HG03095 (cell line): Measurements from ENCODE around the gene CMTR1.
"Not testable (repeated sequence)": the region's sequence is repeated elsewhere in the genome, so short reads cannot be mapped to it uniquely, and the experiment has no call there.

Source experiments
- ATAC-seq: cut with Tn5 transposase; IDR thresholded peaks from one replicate; pipeline ENCODE4 v1.9.1; 2021; ENCODE audit warnings: moderate library complexity; ENCODE audit not compliant: unreplicated experiment

Gene CMTR1

DNA sequence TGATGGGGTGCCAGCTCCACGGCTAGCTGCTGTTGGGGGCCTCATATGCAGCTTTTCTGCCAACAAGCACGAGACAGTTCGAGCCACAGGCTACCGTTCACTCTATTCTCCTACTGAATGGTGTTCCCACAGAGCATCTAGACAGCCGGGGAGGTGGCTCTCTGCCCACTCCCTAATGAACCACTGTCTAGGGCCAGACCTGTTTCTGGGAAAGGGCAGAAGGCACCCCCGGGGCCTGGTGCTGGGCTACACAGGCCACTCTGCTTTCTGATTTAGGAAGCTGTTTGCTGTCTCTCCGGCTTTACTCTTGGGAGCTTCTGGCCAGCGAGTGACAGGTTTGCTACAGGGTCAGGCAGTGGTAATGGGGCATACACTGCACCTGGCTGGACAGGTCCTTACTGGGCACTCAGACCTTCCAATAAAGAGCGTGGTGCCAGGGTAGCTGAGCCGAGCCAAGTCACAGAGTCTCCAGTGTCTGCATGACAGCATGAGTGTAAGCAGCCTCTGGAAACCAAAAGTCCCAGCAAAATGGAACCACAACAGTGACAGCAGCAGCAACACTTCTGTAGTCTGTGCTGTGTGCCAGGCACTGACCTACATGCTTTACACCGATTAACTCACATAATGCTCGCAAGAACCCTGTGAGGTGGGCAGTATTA lies 58.3 kb downstream of the CMTR1 start:
- ATAC-seq = no peak

DNA sequence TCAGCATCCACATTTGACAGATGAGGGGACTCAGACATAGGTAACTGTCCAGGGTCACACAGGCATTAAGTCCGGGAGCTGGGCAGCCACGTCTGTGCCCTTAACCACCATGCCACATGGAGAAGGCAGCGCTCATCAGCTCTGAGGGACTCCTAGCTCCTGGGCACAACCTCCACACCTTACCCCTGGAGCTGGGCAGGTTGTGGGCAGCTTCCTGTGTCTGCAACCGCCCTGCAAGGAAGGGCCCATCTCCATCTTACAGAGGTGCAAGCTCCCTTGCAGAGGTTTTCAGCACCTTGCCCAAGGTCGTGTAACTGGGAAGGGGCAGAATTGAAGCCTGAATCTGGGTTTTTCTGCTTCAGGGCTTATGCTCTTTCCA lies 58.8 kb downstream of the CMTR1 start:
- no peak for ATAC-seq

DNA sequence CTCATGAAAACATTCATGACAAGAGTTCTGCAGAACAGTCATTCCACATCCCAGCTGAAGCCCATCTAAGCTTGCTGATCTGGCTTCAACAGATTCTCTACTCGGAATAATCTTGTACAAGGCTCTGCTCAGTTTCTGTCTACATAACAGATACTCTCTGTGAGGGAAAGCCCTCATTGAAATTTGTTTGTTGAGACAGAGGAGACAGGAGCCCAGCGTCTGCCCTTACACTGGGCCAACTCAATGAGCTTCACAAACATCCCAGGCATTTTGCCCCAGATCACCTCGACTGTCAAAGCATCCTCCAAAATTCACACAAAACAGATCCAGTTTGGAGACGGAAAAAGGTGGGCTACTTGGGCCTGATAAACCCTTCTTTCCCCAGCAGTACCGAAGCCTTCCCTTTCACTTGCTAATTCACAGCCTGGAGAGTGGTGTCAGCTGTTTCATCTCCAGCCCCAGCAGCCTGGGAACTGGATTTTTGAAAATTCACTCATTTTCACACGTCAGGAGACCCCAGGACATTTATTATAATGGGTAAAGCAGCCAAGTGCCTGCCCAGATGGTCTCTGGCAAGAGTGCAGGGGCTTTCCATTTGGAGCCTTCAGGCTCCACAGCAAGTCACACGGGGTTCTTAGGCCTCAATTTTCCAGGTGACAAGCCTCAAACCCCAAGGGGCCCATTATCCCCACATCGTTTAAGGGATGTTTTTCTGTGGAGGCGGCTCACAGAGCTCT lies 59.4 kb downstream of the CMTR1 start:
- no peak for ATAC-seq

DNA sequence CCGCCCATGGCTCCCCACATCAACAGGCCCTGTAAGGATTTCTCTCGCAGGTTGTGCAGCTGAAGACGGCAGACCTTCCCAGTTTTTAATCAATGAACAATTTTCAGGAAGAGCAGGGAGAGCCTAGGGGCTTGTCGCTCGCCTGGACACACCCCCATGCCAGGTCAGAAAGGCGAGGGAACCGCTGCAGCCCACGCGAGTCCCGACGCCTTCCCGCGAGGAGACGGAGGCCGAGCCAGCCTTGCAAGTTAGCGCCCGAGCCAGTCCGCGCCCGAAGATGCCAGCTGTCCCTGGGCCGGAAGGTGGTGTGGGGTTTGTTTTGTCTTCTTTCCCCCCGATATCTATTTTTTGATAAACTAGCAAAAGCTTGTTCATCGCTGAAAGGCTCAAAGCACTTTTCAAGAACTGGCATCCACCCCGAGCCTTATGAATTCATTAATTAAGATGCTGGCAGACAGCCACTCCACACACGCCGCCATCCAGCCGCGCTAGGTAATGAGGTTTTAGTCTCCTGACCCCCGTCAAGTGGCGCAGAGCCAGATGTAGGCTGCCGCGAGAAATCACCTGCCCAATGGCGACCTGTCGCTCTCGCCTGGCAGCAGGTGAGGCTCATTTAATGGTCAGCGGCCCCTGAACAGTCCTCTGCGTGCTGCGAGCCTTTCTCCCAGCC lies 60.1 kb downstream of the CMTR1 start:
- no peak for ATAC-seq

DNA sequence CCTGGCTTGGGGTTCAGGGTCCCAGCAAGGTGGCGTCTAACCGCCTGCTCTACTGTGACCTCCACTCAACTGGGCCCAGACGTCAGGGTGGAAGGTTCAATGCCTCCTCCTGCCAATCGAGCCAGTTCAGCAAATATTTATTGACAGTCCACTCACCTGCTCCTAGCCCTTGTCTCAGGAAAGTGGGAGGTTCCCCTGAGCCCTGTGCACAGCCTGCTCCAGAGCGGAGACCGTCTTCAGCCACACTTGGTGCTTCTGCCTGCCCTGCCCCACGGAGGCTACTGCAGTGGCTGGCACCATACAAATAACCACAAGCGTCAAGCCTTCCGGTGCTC lies 60.6 kb downstream of the CMTR1 start:
- ATAC-seq = no peak

DNA sequence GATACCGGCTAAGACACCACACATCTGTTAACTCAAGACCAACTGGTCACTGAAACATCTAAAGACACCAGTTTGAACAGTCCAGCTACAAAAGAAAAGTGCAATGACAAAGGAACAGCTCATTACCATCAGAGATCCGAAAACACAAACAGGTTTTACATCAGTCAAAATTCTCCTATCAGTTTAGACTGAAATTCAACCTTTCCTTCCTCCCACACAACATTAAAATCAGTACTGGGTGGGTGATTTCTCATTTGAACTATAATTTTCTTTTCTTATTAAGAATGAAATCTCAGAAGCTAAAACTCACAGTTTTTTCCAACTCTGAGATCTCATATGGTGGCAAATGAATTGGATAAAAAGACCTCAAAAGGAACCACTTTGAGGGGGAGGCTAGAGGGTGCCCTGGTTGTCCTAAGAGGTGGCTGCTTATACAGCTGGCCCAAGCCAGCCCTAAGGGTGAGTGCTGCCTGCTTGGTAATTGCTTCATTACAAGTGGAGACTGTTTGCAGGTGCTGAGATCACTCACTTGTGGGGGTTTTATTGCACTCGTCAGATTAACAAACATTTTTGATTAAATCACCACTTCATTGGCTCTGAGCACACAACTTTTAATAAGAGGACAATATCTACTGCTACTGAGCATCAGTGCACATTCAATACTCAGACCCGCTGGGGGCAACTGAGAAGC lies 62.4 kb downstream of the CMTR1 start:
- no peak for ATAC-seq

DNA sequence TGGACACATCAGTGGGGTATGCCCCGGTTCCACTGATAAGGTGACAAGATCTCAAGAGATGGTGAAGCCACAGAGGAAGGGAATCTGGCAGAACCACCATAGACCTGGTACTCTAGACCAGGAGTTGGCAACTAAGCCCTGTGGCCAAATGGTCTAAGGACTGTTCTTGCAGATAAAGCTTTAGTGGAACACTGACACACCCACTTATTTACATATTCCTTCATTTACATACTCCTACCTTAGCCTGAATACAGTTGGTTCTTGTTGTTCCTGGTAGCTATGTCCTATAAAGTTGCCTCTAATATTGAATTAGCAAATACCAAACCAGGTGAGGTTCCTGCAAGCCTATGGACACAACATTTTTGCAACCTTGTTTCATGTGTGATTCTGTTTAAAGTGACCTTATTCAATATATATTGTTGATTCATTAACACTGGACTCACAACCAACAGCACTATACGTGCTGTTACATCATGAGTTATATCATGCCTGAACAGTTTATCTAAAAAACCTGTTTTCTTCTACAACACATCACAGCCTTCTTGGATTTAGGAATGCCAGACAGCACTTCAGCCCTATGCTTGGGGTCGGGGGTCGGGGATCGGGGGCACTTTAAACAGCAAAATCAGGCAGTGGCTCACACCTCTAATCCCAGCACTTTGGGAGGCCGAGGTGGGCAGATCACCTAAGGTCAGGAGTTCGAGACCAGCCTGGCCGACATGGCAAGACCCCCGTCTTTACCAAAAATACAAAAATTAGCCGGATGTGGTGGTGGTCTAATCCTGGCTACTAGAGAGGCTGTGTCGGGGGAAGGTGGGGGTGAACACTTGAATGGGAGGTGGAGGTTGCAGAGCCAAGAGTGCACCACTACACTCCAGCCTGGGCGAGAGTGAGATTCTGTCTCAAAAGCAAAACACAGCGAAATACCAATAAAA lies 64.2 kb downstream of the CMTR1 start:
- no peak for ATAC-seq

DNA sequence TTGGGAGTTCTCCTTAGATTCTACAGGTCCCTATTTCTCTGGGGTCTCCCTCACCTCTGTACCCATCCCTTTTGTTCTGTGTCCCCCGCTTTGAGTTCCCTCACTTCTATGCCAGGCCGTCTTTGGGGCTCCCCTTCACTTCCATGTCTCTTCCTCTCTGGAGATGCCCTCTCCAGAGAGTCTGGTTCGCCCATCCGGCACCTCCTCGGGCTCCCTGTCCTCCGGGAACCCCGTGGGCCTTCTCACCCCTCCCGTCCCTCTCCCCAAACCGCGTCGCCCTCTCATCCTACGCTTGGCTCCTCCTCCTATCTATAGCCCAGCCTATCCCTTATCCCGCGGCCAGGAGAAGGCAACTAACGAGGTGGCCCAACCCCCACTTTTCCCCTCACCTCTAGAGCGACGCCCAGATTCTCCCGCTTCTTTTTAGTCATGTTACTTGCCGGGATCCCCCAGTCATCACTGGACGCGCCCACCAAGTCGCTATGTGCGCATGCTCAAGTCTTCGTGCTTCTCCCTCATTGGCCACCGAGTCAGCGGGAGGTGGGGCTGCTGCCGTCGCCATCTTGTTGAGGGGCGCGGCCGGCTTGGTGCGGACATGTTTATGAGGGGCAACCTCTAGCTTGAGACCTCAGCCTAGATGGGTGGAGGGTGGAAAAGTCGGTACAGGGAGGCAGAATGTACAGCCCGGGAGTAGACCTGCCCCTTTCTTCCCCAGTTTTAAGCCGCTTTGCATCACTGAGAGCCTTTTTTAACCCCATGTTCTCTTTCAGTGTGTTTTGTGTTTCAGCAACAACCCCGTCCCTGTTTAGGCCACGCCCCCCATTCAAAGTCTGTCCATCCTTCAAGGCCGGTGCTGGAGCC lies 66.6 kb downstream of the CMTR1 start, which contains the start of gene CCDC167:
Gene CCDC167 (minus strand): TSS at position 461 of the 861 bp plus-strand sequence. CDS start 30 bp downstream, at position 431.
- ATAC-seq = peak; percentile 70

DNA sequence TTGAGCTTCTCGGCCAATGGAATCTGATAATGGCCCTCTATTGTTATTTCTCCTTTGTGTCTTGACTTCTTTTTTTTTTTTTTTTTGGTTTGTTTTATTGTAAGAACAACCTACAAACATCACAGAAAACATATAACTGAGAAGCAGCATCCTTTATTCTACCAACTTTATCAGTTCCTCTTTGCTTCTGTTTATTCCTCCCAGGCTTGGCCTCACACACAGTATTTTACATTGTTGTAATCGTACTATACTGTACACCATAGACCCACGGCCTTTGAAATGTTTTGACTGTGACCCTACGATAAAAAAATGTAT lies 67.2 kb downstream of the CMTR1 start:
- no peak for ATAC-seq

DNA sequence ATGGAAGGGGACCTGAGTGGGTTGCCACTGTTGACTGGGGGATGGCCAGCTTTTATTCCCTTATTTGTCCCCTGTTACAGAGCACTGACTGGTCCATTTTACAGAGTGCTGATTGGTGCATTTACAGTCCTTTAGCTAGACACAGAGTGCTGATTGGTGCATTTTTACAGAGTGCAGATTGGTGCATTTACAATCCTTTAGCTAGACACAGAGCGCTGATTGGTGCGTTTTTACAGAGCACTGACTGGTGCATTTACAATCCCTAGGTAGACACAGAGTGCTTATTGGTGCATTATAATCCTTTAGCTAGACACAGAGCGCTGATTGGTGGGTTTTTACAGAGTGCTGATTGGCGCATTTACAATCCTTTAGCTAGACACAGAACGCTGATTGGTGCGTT lies 67.9 kb downstream of the CMTR1 start:
- ATAC-seq = not testable (repeated sequence)

DNA sequence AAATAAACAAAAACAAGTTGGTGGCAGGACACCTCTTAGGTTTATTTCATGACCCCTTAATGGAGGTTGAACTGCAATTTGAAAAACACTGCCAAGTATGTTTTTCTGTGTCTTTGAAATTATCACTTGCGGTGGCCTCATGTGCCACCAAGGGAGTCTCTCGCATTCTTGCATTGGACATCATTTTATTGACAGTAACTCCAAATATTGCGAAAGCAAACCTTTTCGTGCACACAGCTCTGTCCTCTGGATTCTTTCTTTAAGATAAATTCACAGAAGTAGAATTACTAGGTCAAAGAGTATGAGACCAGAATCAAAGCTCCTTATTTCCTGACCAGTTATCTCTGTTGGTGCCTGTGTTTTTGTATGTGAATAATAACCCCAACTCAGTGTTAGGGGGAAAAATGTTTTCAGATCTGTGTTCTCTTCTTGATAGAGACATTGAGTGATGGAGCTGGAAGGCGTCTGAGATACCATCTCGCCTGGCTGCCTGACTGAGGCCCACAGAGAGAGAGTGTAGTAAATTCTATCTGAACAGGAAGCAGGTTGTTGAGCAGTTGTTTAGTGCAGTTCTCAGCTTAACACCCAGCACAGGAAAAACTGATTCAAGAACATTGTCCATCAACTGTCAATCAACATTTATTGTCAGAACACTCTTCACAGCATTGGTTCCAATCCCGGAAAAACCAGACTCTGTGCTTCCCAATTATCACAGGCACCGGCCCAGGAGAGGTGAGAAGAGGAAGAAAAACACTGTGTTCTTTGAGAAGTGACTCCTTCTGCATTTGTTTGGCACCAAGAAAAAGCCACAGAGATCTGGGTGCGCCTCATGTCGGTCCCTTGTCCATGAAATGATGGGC lies 68.8 kb downstream of the CMTR1 start:
- ATAC-seq = no peak

DNA sequence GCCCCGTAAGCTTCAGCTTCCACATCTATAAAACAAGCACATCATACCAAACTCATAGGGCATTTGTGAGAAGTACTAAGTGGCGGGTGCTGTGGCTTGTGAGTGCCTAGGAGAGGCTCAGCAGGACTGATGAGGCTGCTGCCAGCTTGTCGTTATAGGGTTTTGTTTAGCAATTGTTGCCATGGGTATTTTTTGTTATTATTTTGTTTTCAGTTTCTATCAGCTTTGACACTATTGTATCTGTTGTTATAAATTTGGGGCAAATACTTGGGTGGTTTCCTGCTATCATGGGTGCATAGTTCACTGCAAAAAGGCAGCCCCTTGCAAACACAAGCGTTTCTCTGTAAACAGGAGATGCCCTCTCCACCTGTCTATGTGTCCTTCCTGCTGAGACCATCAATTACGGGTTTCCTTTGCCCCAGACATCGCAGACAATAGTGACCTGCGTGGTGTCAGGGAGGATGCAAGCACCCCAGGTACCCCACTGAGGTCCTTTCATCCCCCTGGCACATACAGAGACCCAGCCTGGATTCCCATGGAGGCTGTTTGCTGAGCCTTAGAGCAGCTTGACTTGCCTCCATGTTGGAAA lies 69.8 kb downstream of the CMTR1 start:
- no peak for ATAC-seq

DNA sequence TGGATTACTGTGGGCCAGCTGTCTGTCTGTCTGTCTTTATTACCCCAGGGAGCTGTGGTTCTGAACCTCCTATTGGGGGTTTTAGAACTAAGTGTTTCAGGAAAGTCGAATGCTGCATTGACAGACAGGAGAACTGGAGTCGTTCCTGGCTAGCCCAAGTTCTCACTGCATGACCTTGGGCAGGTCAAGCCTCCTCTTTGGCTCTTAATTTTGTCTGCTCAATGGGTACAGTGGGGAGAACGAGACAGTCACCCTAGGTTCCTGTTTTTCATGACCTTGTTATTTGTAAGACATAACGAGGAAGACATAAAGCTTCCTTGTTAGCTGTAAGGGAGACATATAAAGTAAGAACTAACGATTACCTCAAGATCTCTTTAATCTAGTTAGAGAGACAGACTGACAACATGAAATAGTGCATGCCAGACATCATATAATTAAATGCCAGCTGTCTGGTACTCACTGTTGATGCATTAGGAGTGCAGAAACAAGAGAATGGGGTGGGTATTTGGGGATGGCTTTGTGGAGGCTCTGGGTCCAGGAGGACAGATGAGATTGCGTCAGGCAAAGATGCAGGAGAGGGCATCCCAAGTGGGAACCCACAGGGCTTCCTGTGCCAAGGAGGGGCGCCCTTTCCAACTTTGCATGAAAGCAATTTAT lies 70.4 kb downstream of the CMTR1 start:
- ATAC-seq = no peak

DNA sequence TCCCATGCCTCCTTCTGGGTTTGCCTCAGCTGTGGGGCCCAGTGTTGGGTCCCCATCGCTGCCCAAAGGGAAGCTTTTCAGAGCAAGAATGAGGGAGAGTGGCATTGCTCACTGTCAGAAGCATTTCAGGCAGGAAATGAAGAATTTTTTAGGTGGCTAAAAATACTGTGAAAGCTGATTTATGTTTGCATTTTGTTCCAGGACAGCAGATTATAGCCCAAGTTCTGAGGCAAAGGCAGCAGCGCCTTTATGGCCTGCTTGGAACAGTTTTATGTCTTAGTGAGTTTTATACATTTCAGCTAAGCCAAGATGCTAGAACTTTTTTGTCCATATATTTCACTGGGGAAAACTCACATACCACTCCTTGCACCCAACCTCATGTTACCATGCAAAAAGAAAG lies 71.0 kb downstream of the CMTR1 start:
- ATAC-seq = no peak

DNA sequence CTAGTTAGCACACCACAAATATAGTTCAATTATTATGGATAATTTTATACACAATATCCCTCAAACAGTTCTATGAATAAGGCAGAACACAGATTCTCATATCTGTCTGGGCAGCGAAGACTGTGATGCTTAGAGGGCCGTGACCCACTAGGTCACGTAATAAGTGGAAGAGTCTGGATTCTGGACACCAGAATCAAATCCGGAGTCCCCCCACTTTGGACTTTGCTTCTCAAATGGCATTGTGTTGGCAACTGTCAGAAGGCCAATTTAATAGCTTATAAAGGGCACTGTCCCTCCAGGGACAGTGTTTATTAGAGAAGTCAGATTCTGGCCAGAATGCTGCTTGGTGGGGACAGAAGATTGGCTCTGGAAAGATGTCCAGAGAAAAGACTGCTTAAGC lies 73.5 kb downstream of the CMTR1 start:
- ATAC-seq = no peak

DNA sequence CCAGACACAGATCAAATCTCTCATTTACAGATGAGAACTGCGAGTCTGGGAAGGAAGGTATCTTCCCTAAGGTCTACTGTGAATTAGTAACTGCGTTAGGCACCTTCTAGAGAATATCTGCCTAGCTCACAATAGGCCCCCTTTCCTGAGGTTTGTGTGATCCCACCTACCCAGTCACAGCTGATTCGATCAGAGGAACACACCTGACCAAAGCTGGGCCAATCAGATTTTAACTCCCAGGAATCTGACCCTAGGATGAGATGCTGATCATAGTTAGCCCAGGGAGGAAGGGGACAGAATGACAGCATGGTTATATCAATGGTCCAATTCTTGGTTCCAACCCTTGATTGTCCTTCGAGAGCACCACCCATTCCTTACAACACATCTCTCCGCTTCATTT lies 74.1 kb downstream of the CMTR1 start:
- no peak for ATAC-seq

DNA sequence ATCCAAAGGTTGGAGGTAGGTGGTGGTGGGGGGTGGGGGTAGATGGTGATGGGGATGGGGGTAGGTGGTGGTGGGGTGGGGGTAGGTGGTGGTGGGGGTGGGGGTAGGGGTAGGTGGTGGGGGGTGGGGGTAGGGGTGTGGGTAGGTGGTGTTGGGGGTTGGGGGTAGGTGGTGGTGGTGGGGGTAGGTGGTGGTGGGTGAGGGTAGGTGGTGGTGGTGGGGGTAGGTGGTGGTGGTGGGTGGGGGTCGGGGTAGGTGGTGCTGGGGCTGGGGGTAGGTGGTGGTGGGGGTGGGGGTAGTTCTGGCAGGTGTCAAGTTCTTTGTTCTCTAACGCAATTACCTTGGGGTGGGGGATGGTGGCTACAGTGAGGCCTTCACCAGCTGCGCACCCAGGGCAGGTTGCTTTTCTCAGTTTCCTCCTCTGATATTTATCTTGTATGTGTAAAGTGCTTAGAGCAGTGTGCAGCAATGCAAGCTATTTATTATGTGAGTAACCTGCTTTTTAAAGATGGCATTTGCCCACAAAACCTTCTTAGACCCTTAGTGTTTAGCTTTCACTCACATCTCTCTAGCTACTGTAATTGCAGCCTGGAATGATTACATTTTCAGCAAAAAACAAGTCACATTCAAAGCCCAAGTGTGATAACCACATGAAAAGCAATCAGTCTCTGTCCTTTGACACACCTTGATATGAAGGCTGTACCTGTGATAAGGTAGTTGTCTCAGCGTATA lies 74.8 kb downstream of the CMTR1 start:
- ATAC-seq = no peak
